Activated naive CD4-positive, alpha-beta T cell treated with anti-CD3 and anti-CD28 coated beads, Interleukin-2, amount 50 U/mL, for 72 hours (primary cell): ENCODE data around the gene GALNT10. TPM values are rescaled to one million over a fixed set of nuclear protein-coding genes. Genes with fewer than 3 reads are reported as not detected.

Experiments
- ATAC-seq, 2 donors: fragments of 150-1000 bp; cut with Tn5 transposase; 2 replicates each; pipeline ENCODE4 v1.10.0; 2021; ENCODE audit warnings: mild to moderate bottlenecking in 2 of 2, moderate library complexity in 2 of 2
- DNase-seq, 2 donors: peaks; one replicate each; pipeline ENCODE4 v3.0.0; 2021 to 2022; ENCODE audit warnings: low spot score in 2 of 2
- H3K27ac Mint-ChIP-seq, 2 donors: one replicate each; pipeline ENCODE4 v1.8.0; 2022; ENCODE audit warnings: mild to moderate bottlenecking in 2 of 2, mixed read lengths in 2 of 2
- H3K36me3 Mint-ChIP-seq, 2 donors: one replicate each; pipeline ENCODE4 v1.8.0; 2022; ENCODE audit warnings: mixed read lengths in 2 of 2
- H3K9me3 Mint-ChIP-seq, 2 donors: one replicate each; pipeline ENCODE4 v1.8.0; 2022; ENCODE audit warnings: mixed read lengths in 2 of 2
- total RNA-seq, 2 donors: library from RNA; stranded (reverse); gene quantifications; one replicate each; pipeline ENCODE4 v1.2.3, GENCODE V29; 2022

The GALNT10 gene
- total RNA-seq, 2 donors from 2014 or later, result 22.9 to 66.2 TPM

DNA sequence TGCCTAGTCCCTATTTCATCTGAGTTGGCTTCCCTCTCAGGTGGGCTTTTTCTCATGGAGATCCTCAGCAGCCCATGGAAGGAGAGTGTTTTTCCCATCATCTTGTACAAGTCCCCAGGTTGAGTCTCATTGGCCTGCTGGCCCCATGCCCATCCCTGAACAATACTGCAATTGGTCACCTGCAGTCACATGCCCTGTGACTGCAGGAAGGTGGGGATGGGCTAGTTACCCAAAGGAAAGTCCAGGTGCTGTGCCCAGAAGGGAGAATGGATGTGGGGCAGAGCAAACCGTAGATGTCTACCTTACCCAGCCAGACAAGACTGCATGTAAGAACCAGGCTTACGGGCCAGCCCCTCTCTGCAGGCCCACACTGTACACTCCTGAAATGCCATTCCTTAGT, 201.3 kb downstream of the GALNT10 start:
- Mint-ChIP-seq H3K27ac (peak overlapping the region in 1 of 2 donors; percentile 72), H3K9me3 (no peaks in the 10 kb centered on the region), H3K36me3 (no peaks in the 10 kb centered on the region)
- no peak for ATAC-seq
- no peak for DNase-seq

DNA sequence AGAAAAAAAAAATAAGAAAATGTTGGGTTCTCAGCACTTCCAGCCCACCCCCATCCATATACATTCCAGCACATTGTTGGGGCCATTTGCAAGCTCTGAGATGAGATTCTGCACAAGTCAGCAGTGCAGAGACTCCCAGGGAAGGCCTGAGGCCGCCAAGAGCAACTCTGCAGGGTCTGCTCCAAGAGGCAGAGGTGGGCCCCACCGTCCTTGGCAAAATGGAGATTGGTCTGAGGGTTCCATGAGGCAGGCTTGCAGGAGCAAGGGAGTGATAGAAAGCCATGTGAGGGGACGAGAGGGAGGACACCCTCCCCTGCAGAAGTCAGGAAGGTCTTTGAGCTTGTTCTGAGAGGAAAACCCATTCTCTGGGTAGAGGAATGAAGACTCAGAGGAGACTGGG, 203.3 kb downstream of the GALNT10 start:
- Mint-ChIP-seq H3K27ac (peak overlapping the region in 1 of 2 donors; percentile 1), H3K36me3 (no peaks in the 10 kb centered on the region), H3K9me3 (no peaks in the 10 kb centered on the region)
- ATAC-seq (no peak), DNase-seq (no peak)

DNA sequence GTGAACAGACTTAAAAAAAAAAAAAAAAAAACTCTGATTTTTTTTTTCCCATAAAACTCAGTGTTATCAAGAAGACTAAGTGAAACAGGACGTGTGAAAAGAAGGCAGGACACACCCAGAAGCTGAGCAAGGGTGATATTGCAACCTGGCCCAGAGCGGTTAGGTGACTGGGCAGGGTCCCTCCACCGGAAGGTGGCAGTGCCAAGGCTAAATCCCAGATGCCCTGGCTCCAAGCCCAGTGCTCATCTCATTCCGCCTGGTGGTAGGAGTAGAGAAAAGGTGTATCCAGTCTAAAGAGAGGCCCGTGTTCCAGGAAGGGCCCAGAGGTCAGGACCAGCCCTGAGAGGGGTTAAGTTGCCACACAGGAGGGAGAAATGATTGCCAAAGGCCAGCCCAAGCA, 203.8 kb downstream of the GALNT10 start:
- ATAC-seq (no peak), DNase-seq (no peak)
- Mint-ChIP-seq H3K36me3 (no peaks in the 10 kb centered on the region), H3K27ac (peak overlapping the region in 1 of 2 donors; percentile 1), H3K9me3 (no peaks in the 10 kb centered on the region)

DNA sequence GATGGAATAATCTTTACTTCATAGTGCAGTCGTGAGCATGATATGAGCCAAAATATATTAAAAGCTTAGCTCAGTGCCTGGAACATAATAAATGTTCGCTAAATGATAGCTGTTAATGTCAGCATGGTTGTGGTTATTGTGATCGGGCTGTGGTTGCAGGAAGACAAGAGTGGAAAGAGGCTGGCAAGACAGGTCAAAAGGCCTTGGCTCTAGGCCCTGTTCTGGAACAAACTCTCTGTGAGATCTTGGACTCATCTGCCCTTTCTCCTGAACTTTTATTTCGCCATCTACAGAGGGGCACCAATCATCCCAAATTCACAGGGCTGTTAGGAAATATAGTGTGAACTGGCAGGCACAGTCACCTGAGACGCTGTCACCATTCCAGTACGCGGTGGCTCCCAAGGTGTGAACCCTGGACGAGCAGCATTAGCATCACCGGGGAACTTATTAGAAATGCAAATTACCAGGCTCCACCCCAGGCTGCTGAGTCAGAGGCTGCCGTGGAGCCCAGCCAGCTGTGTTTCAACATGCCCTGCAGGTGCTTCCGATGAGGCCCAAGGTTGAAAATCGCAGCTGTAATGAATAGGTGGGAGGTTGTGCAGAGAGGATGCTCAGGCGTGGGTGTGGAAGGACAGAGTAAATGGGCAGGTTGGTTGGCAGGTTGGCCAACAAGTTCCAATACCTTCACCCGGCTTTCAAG, 205.0 kb downstream of the GALNT10 start:
- H3K9me3 Mint-ChIP-seq, result no peaks in the 10 kb centered on the region
- DNase-seq (no peak), ATAC-seq (no peak)
- H3K27ac Mint-ChIP-seq, result no peak overlapping the region
- H3K36me3 Mint-ChIP-seq, result no peaks in the 10 kb centered on the region

DNA sequence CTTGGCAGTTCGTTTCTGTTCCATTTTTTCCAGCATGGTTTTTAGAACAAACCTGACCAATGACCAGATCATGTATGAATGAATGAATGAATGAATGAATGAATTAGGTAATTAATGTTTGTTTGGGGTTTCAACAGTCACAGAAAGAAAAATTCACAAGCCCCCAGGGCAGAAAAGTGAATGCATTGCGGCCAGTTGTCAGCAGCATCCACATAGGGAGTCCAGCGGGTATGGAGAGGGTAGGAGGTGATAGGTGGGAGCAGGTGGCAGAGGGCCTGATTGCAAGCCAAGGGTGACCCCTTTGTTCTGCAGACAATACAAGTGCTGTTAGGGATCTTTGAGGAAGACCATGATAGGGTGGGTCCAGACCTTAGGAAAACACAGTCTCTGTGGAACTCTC, 205.6 kb downstream of the GALNT10 start:
- H3K27ac Mint-ChIP-seq, result no peak overlapping the region
- H3K9me3 Mint-ChIP-seq, result no peaks in the 10 kb centered on the region
- DNase-seq, result no peak
- H3K36me3 Mint-ChIP-seq, result no peaks in the 10 kb centered on the region
- ATAC-seq, result no peak

DNA sequence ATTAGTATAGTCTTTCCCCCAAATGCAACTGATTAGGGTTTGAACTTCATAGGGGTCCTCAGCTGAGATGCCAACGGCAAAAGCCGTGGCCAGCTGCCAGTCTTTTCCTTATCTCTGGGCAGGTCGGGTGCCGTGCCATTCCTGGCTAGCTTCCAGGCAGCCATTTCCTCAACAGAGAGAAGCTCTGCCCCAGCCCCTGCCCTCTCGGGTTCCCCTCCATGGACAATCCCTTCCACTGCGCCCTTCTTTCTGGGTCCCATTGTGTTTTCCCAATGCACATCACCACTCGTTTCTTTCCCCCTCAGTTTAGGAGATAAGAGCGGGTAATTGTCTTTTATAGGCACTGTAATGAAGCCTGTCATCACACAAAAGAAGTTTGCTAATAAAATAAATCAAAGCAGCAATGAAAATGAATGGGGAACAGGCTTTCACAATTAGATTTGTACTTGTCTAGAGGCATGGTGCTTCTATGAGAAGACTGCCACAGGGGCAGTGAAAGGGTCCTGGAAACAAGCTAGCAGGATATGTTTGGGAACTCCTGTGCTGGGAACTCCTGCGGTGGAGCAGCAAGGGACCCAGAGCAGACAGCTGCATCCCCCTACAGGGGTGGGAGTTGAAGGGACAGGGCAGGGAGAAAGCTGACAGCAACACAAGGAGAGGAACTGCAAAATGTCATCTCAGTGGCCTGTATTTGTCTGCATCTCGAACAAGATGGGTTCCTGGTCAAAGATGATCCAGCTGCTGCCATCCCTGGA, 207.3 kb downstream of the GALNT10 start:
- H3K36me3 Mint-ChIP-seq, result no peaks in the 10 kb centered on the region
- DNase-seq (no peak), ATAC-seq (no peak)
- H3K27ac Mint-ChIP-seq, result no peak overlapping the region
- H3K9me3 Mint-ChIP-seq, result no peaks in the 10 kb centered on the region

DNA sequence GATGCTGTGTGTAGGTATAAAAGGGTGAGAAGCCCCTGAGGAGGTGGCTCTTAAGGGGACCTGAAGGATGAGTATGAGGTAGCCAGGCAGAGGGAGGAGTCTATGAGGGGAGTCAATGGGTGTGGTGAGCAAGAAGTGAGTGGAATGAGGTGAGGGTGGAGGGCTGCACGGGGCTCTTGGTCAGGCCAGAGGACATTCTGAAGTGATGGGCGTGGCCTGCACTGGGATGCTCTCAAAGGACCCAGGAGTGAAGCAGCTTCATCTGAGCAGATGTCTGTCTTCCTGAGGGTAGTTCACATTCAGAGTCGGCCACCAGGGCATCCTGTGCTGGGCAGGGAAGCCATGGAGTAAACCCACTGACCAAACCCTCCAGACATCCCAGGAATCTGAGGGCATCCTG, 210.1 kb downstream of the GALNT10 start:
- Mint-ChIP-seq H3K36me3 (no peaks in the 10 kb centered on the region), H3K9me3 (no peaks in the 10 kb centered on the region), H3K27ac (peak overlapping the region; percentile 51 to 53)
- no peak for DNase-seq
- no peak for ATAC-seq

DNA sequence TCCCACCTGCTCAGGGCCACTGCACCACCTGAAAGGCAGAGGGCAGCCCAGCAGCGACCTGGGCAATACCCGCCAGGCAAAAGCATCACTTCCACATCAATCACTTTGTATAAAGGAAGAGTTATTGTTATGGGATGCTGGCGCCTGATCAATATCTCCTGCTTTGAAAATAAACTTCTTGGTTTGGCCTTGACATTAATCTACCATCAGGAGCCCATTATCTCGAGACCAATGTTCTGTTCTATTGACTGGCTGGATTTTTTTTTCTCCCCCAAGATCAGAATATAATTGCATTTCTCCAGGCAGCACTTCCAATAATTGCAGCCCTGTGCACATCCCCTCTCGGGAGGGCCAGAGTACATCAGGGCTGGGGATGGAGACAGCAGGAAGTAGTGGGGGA, 210.8 kb downstream of the GALNT10 start:
- no peak for DNase-seq
- no peak for ATAC-seq
- no peaks in the 10 kb centered on the region for H3K9me3 Mint-ChIP-seq
- H3K36me3 Mint-ChIP-seq, result no peaks in the 10 kb centered on the region
- H3K27ac Mint-ChIP-seq, result peak overlapping the region in 1 of 2 donors; percentile 53

DNA sequence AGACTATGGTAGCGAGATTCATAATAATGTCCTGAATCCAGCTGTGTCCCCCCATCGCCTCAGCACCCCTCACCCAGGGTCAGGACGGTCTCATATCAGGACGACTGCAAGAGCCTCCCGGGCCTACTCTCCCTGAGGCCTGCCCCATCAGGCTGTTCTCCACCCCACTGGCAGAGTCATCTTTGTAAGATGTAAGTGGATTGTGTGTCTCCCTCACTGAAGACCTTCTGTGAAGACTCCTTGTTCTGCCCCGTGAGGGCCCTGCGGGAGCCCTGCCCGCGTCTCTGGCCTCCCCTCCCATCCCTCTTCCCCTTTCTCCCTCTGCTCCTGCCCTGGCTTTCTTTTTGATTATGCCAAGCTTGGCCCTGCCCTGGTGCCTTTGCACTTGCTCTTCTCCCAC, 211.4 kb downstream of the GALNT10 start:
- Mint-ChIP-seq H3K27ac (peak overlapping the region in 1 of 2 donors; percentile 53), H3K36me3 (no peaks in the 10 kb centered on the region), H3K9me3 (no peaks in the 10 kb centered on the region)
- ATAC-seq (no peak), DNase-seq (no peak)

DNA sequence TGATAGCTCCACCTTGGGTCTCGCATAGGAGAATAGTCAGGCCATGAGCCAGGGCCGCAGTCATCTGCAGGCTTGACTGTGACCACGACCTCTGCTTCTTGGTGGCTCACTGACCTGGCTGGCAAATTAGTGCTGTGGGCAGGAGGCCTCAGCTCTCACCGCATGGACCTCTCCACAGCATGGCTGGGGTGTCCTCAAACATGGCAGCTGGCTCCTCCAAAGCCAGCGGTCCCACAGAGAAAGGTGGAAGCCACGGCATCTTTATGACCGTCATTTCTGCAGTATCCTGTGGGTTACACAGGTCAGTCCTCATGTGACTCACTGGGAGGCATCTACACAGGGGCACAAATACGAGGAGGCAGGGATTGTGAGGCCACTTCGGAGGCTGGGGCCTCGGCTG, 212.1 kb downstream of the GALNT10 start:
- DNase-seq (no peak), ATAC-seq (no peak)
- no peak overlapping the region for H3K27ac Mint-ChIP-seq
- H3K36me3 Mint-ChIP-seq, result no peaks in the 10 kb centered on the region
- no peaks in the 10 kb centered on the region for H3K9me3 Mint-ChIP-seq

DNA sequence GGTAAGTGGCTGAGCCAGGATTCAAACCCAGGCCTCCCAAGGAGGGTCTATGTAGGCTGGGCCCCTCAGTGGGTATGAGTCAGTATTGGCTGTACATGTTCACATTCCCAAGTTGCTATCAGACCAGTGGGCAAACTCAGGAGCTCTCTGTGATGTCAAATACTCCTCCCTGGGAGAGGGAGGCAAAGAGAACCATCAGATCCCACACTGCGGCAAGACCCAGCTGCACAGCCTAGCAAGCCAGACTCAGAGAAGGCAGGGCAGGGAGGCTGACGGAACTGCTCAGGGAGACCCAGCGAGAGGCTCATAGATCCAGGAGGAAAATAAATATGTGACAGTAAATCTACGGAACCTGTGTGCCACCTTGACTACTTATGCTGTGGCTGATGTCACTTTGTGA, 212.7 kb downstream of the GALNT10 start:
- ATAC-seq (no peak), DNase-seq (no peak)
- H3K9me3 Mint-ChIP-seq, result no peaks in the 10 kb centered on the region
- no peak overlapping the region for H3K27ac Mint-ChIP-seq
- no peaks in the 10 kb centered on the region for H3K36me3 Mint-ChIP-seq

DNA sequence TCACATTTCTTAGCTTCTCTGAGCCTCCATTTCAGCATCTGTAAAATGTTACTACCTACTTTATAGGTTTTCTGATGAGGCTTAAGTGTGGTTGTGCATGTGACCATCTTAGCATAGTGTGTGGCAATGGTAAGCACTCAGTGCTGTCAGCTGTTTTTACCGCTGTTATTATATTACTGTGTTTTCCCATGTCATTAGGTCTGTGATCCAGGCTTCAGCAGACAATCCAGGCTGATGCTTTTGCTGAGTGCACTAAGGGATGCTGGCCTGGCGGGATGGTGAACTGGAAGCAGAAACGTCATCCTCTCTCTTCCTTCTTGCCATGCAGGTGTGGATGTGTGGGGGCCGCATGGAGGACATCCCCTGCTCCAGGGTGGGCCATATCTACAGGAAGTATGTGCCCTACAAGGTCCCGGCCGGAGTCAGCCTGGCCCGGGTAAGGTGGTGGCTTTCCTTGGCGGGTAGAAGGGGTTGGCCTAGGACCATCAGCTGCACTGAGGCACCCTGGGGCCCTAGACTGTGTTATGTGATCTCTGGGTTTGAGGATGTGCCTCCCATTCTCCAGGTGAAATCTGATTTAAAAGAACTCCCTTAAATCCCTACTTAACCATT, 213.3 kb downstream of the GALNT10 start:
- H3K27ac Mint-ChIP-seq, result peak overlapping the region; percentile 50 to 51
- no peak for DNase-seq
- no peaks in the 10 kb centered on the region for H3K9me3 Mint-ChIP-seq
- H3K36me3 Mint-ChIP-seq, result no peaks in the 10 kb centered on the region
- ATAC-seq, result no peak

DNA sequence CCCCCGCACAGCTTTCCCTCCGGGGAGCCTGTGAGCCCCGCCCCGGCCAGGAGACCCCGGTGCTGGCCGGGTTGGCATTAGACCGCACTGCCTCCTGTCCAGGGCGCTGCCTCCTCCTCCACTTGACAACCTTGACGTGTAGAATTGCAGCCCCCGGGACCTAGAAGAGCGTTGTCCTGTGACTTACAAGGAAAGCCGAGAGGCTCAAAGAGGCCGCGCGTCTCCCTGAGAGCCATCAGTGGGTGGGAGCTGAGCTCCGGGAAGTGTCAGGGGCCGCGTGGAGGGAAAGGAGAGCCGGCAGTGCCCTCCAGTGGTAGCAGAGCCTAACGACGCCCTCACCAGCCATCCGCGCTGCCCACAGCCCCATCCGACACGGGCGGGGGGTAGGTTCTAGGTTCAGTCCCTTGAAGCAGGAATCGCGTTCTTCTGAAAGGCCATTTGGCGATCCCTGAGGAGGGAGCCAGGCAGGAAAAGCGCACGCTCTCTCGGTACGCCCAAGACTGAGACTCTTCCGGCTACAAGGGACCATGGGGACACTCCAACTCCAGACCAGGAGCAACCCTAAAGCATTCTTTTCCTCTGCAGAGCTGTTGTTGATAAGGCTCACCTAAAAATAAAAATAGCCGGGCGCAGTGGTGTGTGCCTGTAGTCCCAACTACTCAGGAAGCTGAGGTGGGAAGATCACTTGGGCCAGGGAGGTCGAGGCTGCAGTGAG, 214.7 kb downstream of the GALNT10 start:
- ATAC-seq (peak; percentile 95), DNase-seq (peak; percentile 68 to 76)
- H3K27ac Mint-ChIP-seq, result peak overlapping the region in 1 of 2 donors; percentile 57
- H3K9me3 Mint-ChIP-seq, result no peaks in the 10 kb centered on the region
- H3K36me3 Mint-ChIP-seq, result no peaks in the 10 kb centered on the region

DNA sequence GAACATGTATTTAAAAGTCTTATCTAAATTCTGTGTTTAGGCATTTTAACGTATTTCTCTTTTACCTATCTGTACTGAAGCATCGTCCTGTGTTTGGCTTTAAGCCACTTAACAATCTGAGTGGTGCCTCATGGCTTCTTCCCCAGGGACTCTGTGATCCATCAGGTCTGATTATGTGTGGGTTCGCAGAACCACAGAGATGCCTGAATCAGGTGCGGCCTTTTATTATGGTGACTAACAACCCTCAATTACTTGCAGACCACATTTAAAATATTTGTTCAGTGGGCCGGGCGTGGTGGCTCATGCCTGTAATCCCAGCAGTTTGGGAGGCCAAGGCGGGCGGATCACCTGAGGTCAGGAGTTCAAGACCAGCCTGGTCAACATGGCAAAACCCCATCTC, 215.7 kb downstream of the GALNT10 start:
- no peak for ATAC-seq

DNA sequence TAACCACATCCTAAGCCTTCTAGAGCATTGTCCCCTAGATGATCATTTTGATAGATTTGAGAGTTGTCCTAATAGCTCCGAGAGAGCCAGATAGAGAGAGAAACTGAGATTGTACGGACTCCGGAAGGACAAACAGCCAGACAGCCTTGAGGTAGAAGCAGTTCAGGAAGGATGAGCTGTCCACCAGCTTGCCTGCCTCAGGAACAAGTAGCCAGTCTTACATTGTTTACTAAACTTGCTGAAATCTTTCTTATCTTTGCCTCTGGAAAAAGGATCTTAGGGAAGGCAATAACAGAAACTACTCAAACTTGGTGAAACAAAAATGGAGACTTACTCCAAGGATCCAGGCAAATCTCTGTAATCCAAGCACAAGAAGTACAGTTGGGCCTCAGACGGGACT, 216.3 kb downstream of the GALNT10 start:
- H3K27ac Mint-ChIP-seq, result no peak overlapping the region
- H3K36me3 Mint-ChIP-seq, result peaks cover under 1 to 9% of the 10 kb centered on the region in 2 donors
- ATAC-seq (no peak), DNase-seq (no peak)
- H3K9me3 Mint-ChIP-seq, result no peaks in the 10 kb centered on the region

More for the DNA sequence above, 215.7 kb downstream of the GALNT10 start:
- Mint-ChIP-seq H3K27ac (no peak overlapping the region), H3K9me3 (no peaks in the 10 kb centered on the region), H3K36me3 (peaks cover 0 to 5% of the 10 kb centered on the region in 2 donors)
- no peak for DNase-seq

DNA sequence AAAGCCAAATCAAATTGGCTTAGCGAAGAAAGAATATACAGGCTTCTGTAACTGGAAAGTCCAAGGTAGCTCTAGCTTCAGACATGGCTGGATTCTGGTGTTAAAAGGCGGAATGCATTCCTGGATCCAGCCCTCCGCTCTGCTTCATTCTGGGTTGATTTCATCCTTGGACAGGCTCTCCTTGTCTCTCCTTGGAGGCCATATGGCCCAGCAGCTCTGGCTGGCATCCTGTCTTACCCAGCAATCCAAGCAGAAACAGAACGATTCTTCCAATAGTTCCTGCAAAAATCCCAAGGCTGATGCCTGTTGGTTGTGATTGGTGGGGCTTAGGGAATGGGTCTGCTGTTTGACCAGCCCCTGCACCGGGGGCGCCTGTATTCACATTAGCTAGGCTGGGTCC, 218.3 kb downstream of the GALNT10 start:
- Mint-ChIP-seq H3K9me3 (no peaks in the 10 kb centered on the region), H3K27ac (no peak overlapping the region), H3K36me3 (peaks cover 9 to 12% of the 10 kb centered on the region in 2 donors)
- no peak for DNase-seq
- no peak for ATAC-seq

DNA sequence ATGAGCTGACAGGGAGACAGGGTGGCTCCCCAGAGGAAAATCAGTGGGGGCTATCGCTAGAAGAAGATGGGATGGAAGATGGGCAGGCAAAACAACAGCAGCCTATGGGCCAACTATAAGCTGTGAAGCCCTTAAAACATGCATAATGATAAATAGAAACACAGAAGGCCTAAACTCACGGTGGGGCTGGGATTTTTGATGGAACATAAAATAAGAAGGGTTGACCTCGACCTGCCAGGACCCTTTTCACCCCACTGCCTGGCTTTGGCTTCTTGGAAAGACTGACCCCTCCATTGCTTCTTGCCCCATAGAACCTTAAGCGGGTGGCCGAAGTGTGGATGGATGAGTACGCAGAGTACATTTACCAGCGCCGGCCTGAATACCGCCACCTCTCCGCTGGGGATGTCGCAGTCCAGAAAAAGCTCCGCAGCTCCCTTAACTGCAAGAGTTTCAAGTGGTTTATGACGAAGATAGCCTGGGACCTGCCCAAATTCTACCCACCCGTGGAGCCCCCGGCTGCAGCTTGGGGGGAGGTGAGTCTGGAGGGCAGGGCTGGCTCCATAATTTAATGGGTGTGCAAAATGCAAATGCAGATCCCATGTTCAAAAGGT, 218.8 kb downstream of the GALNT10 start:
- no peak overlapping the region for H3K27ac Mint-ChIP-seq
- H3K9me3 Mint-ChIP-seq, result no peaks in the 10 kb centered on the region
- H3K36me3 Mint-ChIP-seq, result peaks cover 9 to 12% of the 10 kb centered on the region in 2 donors
- ATAC-seq, result no peak
- DNase-seq, result no peak
